ENCODE measurements around the gene DNAJA1.
"Not testable (repeated sequence)": the region's sequence is repeated elsewhere in the genome, so short reads cannot be mapped to it uniquely, and the experiment has no call there.

The DNAJA1 gene

GRCh38 chr9:33082128-33082527, 57.1 kb downstream of the DNAJA1 start:
- DNase-seq (ENCODE audit: low spot score): no peak

DNA sequence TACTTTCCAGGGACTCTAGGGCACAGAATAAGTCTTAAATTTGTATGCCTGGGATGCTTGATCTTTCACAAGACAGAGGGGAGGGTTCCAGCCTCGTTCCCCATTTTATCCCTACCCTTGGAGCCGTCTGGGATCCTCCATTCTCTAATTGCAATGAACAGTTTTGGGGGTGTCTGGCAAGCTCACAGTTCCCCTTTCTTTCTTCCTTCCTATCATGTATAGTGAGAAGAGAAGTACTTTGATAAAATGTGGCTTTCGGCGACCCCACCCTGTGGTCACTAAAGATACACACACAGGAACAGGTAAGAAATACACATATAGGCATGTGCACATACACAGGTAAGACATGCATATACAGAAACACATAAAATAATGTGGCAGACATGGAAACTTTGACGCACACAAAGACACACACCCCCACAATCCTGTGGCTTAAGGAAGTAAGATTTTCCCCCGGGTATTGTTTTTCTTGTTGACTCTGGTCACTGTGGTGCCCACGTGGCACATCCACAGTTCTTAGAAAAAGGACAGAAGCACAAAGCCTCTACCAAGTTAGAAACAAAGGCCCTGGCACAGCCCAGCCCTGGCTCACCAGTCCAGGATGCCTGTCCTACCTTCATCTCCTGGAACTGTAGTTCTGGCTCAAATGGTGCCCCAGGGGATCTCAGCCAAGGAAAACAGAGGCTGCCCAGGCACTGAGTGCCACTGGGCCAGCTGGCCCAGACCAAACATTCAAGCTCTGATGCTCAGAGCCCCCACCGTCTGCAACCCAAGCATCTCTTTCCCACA, 57.7 kb downstream of the DNAJA1 start:
- no peak for DNase-seq (ENCODE audit: low spot score)

DNA sequence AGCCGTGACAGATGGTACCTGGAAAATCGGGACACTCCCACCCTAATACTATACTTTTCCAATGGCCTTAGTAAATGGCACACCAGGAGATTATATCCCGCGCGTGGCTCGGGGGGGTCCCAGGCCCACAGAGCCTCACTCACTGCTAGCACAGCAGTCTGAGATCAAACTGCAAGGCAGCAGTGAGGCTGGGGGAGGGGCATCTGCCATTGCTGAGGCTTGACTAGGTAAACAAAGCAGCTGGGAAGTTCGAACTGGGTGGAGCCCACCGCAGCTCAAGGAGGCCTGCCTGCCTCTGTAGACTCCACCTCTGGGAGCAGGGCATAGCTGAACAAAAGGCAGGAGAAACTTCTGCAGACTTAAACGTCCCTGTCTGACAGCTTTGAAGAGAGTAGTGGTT, 60.6 kb downstream of the DNAJA1 start:
- DNase-seq (ENCODE audit: low spot score): not testable (repeated sequence)

Data from CD4-positive, alpha-beta T cell treated with Interleukin-15 for 4 hours (primary cell).